Common myeloid progenitor, CD34-positive (primary cell): ENCODE data around the gene SGSM1.

ENCODE experiments used
- CTCF ChIA-PET: fragments of 350-600 bp; sonication (Branson Sonifier 250); formaldehyde crosslinking; loops from one replicate; lab custom pipeline; 2021; ENCODE audit warnings: antibody characterized with exemption; lab: Charles Lee
- POLR2A ChIA-PET: fragments of 350-600 bp; sonication (Branson Sonifier 250); formaldehyde crosslinking; loops from one replicate; lab custom pipeline; 2021; ENCODE audit warnings: antibody characterized with exemption; lab: Charles Lee
- DNase-seq, 3 donors: peaks; one replicate each; pipeline versions ENCODE4 v3.0.0 to v3.0.0-alpha.2; 2013
- H3K27ac ChIP-seq, 2 experiments: 1 replicate in 1 of 2; 2 replicates in 1 of 2; pipeline ENCODE4 v1.7.0; 2013; ENCODE audit warnings: inconsistent platforms in 2 of 2, low read length in 2 of 2, mild to moderate bottlenecking in 2 of 2, low read depth in 1 of 2, moderate library complexity in 1 of 2; ENCODE audit not compliant: severe bottlenecking in 2 of 2, insufficient read depth in 1 of 2, poor library complexity in 1 of 2
- H3K27me3 ChIP-seq, 5 experiments: replicated peaks in 2 of 5; 1 replicate in 3 of 5; 2 replicates in 2 of 5; pipeline versions ENCODE4 v1.6.1 to v1.7.0; 2013; ENCODE audit warnings: low read length in 4 of 5, mild to moderate bottlenecking in 2 of 5, moderate library complexity in 2 of 5, inconsistent platforms in 1 of 5; ENCODE audit not compliant: insufficient read depth in 5 of 5, control insufficient read depth in 4 of 5
- H3K36me3 ChIP-seq, 4 experiments: 1 replicate in 2 of 4; 2 replicates in 2 of 4; pipeline versions ENCODE4 v1.6.1 to v1.7.0; 2013; ENCODE audit warnings: low read length in 3 of 4, control low read depth in 1 of 4, mild to moderate bottlenecking in 1 of 4; ENCODE audit not compliant: control insufficient read depth in 4 of 4, insufficient read depth in 4 of 4
- H3K4me1 ChIP-seq, 4 experiments: 1 replicate in 3 of 4; 2 replicates in 1 of 4; pipeline versions ENCODE4 v1.6.1 to v1.7.1; 2013; ENCODE audit warnings: low read length in 3 of 4, mild to moderate bottlenecking in 3 of 4, control low read depth in 1 of 4, inconsistent platforms in 1 of 4, moderate library complexity in 1 of 4; ENCODE audit not compliant: control insufficient read depth in 4 of 4, insufficient read depth in 4 of 4; ENCODE audit errors: control extremely low read depth in 1 of 4
- H3K4me3 ChIP-seq, 7 experiments: 1 replicate in 4 of 7; 2 replicates in 3 of 7; pipeline versions ENCODE4 v1.5.1 to v1.7.0; 2013; ENCODE audit warnings: mild to moderate bottlenecking in 7 of 7, low read length in 6 of 7, moderate library complexity in 6 of 7, inconsistent platforms in 2 of 7, low read depth in 2 of 7, control low read depth in 1 of 7; ENCODE audit not compliant: insufficient read depth in 4 of 7, control insufficient read depth in 1 of 7; ENCODE audit errors: extremely low read depth in 1 of 7
- H3K9me3 ChIP-seq, 5 experiments: 1 replicate in 4 of 5; 2 replicates in 1 of 5; pipeline versions ENCODE4 v1.6.1 to v1.7.1; 2013; ENCODE audit warnings: low read length in 4 of 5, mild to moderate bottlenecking in 2 of 5, inconsistent platforms in 1 of 5, low read depth in 1 of 5, moderate library complexity in 1 of 5; ENCODE audit not compliant: control insufficient read depth in 4 of 5, insufficient read depth in 2 of 5; ENCODE audit errors: control extremely low read depth in 1 of 5
- WGBS: methylation state at CpG from one replicate; pipeline ENCODE4 v1.1.5; 2013; ENCODE audit not compliant: insufficient coverage; 5-methylcytosine and 5-hydroxymethylcytosine counted together

Gene SGSM1

DNA sequence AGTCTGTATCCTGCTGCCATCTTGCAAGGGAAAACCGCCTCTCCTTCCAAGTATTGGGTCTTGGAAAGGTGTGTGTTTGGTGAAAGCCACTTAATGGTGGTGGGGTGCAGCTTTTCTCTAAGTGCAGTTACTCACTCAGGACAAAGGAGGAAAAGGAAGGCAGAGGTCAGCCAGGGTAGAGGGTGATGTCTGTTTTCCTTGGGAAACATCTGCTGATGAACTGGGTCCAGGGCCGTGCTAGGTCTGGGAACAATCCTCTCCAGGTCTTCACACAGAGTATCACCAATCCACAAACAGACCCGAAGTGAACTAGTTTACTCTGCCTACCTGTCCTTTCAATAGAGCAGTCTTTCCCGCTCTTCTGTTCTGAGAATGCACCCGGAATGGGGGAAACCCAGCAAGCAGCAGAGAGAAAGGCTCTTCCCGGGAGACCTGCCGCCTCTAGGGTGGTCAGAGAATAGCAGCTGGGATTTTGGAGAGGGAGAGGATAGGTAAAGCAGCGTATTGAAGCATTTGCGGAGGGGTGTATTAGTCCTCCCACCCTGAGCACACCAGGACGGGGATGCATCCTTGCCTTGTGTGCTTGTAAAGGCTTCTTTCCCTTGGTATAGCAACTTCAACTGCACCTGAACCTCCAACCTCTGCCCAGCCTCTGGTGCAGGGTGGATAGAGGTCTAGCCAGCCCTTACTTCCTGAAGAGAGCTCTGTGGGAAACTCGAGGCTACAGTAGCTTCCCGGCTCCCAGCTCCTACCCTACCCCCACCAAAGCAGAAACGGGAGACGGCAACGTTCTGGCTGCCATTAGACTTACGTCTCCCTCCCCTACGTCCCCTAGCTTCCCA is 119.8 kb downstream of the SGSM1 start:
- WGBS, result 73% methylated on average over 8 of the region's 17 CpGs
- no peak for DNase-seq
- H3K27ac ChIP-seq, result no peak overlapping the region
- H3K36me3 ChIP-seq, result no peaks in the 10 kb centered on the region
- no peak overlapping the region for H3K4me3 ChIP-seq
- peaks cover 0 to 3% (median 0%) of the 10 kb centered on the region in 5 experiments for H3K9me3 ChIP-seq
- H3K27me3 ChIP-seq, result peaks cover 3 to 12% (median 3%) of the 10 kb centered on the region in 5 experiments
- H3K4me1 ChIP-seq, result no peaks in the 10 kb centered on the region
- ChIA-PET POLR2A (no interaction called here), CTCF (interaction anchor here (0.8 to 1.3 kb wide), 2 partner anchors 51 to 123 kb away, joined by 3 read pairs; no protein-coding TSS in a partner anchor)

DNA sequence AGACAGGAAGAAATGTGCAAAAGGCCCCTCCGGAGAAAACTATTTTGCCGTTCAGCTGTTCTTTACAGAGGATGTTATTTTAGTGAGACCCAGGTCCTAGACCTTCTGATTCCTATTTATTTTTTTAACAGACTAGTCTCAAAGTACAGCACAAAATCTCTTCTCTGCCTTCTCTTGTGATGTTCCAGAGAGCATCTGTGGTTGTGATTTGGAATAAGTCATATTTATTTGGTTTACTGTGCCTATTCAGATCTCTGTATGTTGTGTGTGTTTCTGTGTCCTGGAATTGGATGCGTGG is 120.4 kb downstream of the SGSM1 start:
- Histone ChIP-seq H3K27ac (no peak overlapping the region), H3K27me3 (peaks cover 3 to 17% (median 5%) of the 10 kb centered on the region in 5 experiments), H3K36me3 (no peaks in the 10 kb centered on the region), H3K9me3 (peaks cover 0 to 3% (median 0%) of the 10 kb centered on the region in 5 experiments), H3K4me1 (no peaks in the 10 kb centered on the region), H3K4me3 (no peak overlapping the region)
- POLR2A ChIA-PET, result no interaction called here
- DNase-seq, result no peak
- 73% methylated on average over 3 of the region's 3 CpGs for WGBS
- CTCF ChIA-PET, result interaction anchor here (0.8 to 1.3 kb wide), 2 partner anchors 51 to 123 kb away, joined by 3 read pairs; no protein-coding TSS in a partner anchor

DNA sequence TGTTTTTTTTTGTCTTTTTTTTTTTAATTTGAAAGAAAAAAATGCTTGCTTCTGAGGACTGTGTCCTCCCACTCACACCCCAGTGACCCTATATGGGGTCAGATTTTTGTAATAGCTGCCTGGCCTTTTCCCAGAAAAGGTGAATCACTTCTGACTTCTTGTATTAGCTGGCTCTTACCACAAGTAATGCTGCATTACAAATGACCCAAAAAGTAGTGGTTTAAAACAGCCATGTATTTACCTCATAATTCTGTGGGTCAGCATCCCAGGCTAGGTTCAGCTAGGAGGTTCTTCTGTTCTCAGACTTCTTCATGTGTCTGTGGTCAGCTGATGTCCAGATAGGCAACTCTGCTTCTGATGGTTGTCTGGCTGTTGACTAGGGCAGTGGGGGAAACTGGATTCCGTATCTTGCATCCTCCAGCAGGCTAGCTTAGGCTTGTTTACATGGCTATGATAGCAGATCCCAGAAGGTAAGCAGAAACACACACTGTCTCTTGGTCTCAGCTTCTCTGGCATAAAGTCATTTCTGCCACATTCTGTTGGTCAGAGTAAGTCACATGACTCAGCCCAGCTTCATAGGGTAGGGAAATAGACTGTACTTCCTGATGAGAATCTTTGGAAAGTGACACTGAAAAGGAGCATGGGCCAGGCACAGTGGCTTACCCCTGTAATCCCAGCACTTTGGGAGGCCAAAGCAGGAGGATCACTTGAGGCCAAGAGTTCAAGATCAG is 121.0 kb downstream of the SGSM1 start:
- Histone ChIP-seq H3K36me3 (no peaks in the 10 kb centered on the region), H3K27ac (no peak overlapping the region), H3K4me1 (no peaks in the 10 kb centered on the region), H3K27me3 (peaks cover 3 to 21% (median 5%) of the 10 kb centered on the region in 5 experiments), H3K9me3 (peaks cover 0 to 3% (median 0%) of the 10 kb centered on the region in 5 experiments), H3K4me3 (no peak overlapping the region)
- DNase-seq, result no peak
- POLR2A ChIA-PET, result no interaction called here
- CTCF ChIA-PET, result interaction anchor here (1.3 to 1.5 kb wide), 2 partner anchors 12 to 122 kb away, joined by 3 to 5 read pairs; no protein-coding TSS in a partner anchor
- WGBS, result 100% methylated on average over 1 of the region's 1 CpG

DNA sequence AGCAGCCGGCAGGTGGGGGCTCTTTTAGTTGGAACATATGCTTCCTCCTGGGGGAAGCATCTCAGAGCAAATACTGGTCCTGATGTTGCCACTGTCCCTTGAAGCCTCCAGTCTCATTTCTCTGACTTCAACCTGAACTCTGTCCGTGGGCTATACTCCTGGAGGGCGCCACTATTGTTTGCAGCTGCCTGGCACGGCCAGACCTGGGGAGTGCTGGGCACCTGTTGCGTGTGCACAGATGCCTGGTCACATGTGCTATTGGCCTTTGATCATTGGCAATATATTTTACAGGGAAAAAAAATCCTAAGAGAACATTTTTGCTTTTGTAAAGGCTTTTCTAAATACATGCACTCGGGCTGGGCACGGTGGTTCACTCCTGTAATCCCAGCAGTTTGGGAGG is 122.3 kb downstream of the SGSM1 start:
- CTCF ChIA-PET, result interaction anchor here (1.5 kb wide), 1 partner anchor 11 kb away, joined by 5 read pairs; no protein-coding TSS in a partner anchor
- Histone ChIP-seq H3K9me3 (peaks cover 0 to 3% (median 0%) of the 10 kb centered on the region in 5 experiments), H3K4me1 (no peaks in the 10 kb centered on the region), H3K27me3 (peaks cover 3 to 21% (median 5%) of the 10 kb centered on the region in 5 experiments), H3K4me3 (no peak overlapping the region), H3K36me3 (no peaks in the 10 kb centered on the region), H3K27ac (no peak overlapping the region)
- DNase-seq, result no peak
- POLR2A ChIA-PET, result interaction anchor here (0.8 kb wide), 1 partner anchor 11 kb away, joined by 3 read pairs; no protein-coding TSS in a partner anchor
- 86% methylated on average over 7 of the region's 7 CpGs for WGBS

DNA sequence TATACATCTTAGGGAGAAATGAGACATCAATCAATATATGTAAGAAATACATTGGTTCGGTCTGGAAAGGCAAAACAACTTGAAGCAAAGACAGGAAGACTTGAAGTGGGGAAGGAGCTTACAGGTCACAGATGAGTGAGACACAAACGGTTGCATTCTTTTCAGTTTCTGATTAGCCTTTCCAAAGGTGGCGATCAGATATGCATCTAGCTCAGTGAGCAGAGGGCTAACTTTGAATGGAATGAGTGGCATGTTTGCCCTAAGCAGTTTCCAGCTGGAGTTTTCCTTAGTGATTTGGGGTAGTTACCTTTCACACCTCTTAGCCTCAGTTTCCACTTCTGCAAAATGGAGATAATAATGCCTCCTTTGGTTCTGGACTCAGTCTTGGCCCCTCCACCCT is 124.7 kb downstream of the SGSM1 start:
- H3K36me3 ChIP-seq, result no peaks in the 10 kb centered on the region
- H3K27me3 ChIP-seq, result peaks cover 3 to 21% (median 5%) of the 10 kb centered on the region in 5 experiments
- H3K4me3 ChIP-seq, result no peak overlapping the region
- no peaks in the 10 kb centered on the region for H3K4me1 ChIP-seq
- H3K9me3 ChIP-seq, result peaks cover 0 to 3% (median 0%) of the 10 kb centered on the region in 5 experiments
- ChIA-PET POLR2A (interaction anchor here (0.6 kb wide), 1 partner anchor 96 kb away, joined by 4 read pairs; no protein-coding TSS in a partner anchor), CTCF (interaction anchor here (1.2 to 2.5 kb wide), 2 partner anchors 10 to 120 kb away, joined by 3 to 6 read pairs; no protein-coding TSS in a partner anchor)
- H3K27ac ChIP-seq, result no peak overlapping the region
- whole genome bisulfite sequencing, result 86% methylated on average over 3 of the region's 3 CpGs
- DNase-seq, result no peak

DNA sequence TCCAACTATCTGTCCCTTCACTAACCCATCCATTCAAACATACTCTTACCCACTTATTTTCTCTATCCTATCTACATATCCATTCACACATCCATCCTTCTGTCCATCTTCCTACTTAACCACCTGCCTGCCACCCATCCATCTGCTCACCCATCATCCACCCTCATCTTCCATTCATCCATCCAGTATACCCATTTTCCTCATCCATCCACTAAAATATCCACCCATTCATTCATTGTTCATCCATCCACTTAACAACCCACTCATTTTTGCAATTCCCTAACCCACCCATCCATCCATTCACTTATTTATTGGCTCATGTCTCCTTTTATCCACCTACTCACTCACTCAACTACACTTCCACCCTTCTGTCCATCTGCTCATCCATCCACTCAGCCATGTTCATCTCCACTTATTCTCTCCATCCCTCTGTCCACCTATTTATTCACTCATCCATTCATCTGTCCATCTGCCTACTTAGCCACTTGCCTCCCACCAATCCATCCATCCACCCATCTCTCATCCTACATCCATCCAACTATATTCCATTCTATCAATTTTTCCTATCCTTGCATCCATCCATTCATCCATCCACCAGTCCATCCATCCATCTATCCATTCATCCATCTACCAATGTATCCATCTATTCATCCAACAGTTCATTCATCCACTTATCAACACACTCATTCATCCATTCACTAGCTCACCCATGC is 129.9 kb downstream of the SGSM1 start:
- no peaks in the 10 kb centered on the region for H3K4me1 ChIP-seq
- H3K4me3 ChIP-seq, result no peak overlapping the region
- peaks cover 0 to 8% (median under 1%) of the 10 kb centered on the region in 5 experiments for H3K27me3 ChIP-seq
- DNase-seq, result no peak
- ChIA-PET CTCF (interaction anchor here (1.4 kb wide), 1 partner anchor 94 kb away, joined by 3 read pairs; no protein-coding TSS in a partner anchor), POLR2A (no interaction called here)
- no peak overlapping the region for H3K27ac ChIP-seq
- H3K36me3 ChIP-seq, result no peaks in the 10 kb centered on the region
- H3K9me3 ChIP-seq, result no peaks in the 10 kb centered on the region
